Islet of Langerhans (tissue), 1 donor: Measurements from ENCODE around the gene GALK1.

Source experiments
- FAIRE-seq: peaks from one replicate; lab custom pipeline; 2011; peaks lifted over from hg19 to GRCh38; lab: Jason Lieb, UNC

GALK1 gene

DNA sequence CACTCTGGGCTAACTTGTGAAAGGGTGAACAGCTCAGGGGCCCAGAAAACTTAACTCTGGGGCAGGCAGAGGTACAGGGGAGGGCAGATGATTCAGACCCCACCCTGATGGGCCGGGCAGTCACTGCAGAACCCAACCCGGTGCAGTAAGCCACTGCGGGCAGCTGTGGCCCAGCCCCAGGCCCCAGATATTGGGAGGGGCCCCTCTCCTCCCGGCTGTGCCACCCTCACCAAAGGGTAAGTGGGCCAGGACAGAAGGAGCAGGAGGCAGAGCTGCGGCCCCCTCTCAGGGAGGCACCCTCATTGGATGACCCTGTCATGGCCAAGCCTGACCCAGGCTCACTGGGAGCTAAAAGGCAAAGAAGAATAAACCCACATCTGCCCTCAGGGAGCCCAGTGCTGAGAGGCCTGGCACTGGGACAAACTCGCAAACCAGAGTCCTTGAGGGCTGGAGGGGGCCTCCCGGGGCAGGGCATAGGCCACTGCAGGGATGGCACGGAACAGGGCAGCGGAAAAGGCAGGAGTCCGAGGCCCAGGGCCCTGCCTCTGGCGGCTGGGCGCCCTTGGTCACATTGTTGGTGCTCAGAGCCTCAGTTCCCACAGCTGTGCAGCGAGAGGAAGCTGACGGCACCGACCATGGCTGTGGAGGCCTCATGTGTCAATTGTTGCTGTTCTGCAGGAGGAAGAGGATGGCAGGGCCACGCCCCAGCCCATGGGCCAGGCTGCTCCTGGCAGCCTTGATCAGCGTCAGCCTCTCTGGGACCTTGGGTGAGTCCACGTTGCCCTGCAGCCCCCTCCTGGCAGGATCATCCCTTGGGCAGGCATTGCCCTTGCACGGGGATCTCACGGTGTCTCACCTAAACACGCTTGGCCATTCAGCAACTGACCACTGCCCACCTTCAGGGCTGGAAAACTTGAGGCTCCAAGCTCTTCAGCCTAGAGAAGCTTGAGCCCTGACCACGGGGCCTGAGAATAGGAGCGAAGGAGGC lies 40.7 kb downstream of the GALK1 start:
- FAIRE-seq: no peak

GRCh38 chr17:75723171-75723930 lies 41.6 kb downstream of the GALK1 start:
- no peak for FAIRE-seq

DNA sequence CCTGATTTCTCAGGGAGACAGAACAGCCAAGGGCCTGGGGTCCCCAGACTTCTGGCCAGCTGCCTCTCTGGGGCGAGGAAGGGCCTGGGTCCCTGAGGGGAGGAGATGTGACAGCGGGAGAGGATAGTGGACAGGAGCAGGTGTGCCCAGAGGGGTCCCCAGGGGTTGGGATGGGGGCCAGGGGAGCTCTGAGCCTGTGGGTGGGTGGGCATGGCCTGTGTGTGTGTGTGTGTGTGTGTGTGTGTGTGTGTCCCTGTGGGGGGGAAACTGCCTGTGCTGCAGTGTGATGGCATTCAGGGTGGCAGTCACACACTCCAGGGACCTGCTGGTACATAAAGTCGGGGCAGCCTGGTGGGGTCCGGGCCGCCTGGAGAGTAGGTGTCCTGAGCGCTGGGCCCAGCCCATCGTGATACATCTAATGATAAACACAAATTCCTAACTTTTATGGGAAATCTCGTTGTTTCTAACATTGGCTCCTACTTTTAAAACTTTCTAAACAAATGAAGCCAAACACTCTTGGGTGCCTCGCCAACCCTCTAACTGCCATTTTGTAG lies 42.4 kb downstream of the GALK1 start:
- no peak for FAIRE-seq

- no peak for FAIRE-seq
These were observed 42.9 kb downstream of the GALK1 start for GRCh38 chr17:75722076-75722475.

DNA sequence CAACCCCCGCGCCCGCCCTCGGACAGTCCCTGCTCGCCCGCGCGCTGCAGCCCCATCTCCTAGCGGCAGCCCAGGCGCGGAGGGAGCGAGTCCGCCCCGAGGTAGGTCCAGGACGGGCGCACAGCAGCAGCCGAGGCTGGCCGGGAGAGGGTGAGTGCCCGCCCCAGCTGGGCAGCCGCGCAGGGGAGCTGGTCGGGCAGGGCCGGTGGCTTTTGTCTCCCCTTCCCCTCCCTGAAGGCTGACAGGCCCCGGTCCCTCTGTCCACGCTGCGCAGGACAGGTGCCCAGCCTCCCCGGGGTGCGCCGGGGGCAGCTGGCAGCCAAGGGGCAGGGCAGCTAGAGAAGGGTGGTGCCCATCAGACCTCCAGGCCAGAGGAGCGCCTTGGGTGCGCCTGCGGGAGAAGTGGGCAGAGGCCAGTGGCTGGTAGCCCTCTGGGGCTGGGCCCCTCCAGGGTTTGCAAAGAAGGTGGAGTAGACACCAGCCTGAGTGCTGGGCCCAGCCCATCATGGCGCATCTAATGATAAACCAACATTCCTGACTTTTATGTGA lies 43.5 kb downstream of the GALK1 start:
- no peak for FAIRE-seq

DNA sequence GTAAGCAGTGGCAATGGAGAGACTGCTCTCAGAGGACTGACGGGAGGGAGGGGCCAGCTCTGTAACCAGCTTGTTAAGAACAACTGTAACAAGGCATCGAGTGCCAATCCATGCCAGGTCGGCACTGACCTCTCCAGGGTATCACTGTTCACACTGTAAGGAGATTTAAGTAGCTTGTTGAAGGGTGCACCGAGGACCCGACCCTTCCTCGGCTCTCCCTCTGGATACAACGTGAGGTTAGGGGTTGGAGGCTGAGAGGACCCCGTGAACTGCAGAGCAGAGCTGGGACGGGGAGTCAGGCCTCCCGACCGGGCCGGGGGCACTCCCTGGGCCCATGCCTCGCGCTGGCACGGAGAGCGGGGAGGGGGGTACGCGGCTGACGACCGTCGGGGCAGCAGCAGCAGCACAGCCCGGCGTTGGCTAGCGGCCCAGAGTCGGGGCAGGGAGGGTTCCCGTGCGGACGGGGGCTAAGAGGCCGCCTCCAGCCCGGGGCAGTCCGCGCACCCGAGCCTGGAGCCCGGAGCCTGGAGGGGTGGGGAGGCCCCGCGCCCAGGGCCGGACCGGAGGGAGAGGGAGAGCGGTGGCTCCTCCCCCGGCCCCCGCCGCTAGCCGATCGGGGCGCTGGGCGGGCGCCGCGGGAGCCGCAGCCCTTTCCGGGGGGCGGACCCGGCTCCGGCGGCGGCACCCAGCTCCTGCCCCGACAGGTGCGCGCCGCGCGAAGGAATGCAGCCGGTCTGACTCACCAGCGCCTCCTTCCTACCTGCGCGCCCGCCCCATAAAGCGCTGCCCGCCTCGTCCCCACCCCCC lies 44.1 kb downstream of the GALK1 start, which contains the start of gene ITGB4:
ITGB4 (plus strand) TSS at position 804 of the 807 bp plus-strand sequence. CDS start 3,245 bp downstream, outside the sequence.
- no peak for FAIRE-seq

GRCh38 chr17:75719732-75720131 lies 45.3 kb downstream of the GALK1 start:
- no peak for FAIRE-seq

- FAIRE-seq: no peak
These were observed 52.5 kb downstream of the GALK1 start for GRCh38 chr17:75712446-75712845.
